Measurements from ENCODE around the gene EEF1AKMT4.
A peak's percentile ranks its signal among the peaks of the same experiment; 100 is the strongest.

Gene EEF1AKMT4

GRCh38 chr3:184275961-184276910 is 26.8 kb downstream of the EEF1AKMT4 start, which contains the start of gene ECE2:
ECE2 (plus strand) TSS chr3:184276022; CDS start chr3:184276154, 132 bp downstream.
- no peak for DNase-seq (ENCODE audit: low read depth)
- no peak for TF ChIP-seq CTCF (IDR thresholded peaks at IDR 0.05; ENCODE audit: low read length, missing control alignments)
- no peak within 1 kb of the TSS for H3K4me3 ChIP-seq (replicated peaks; ENCODE audit: low read depth, low read length)

GRCh38 chr3:184277366-184277765 is 27.9 kb downstream of the EEF1AKMT4 start:
- no peak for DNase-seq (ENCODE audit: low read depth)
- no peak overlapping the region for H3K4me3 ChIP-seq (replicated peaks; ENCODE audit: low read depth, low read length)
- no peak for TF ChIP-seq CTCF (IDR thresholded peaks at IDR 0.05; ENCODE audit: low read length, missing control alignments)

GRCh38 chr3:184282941-184283340 is 33.5 kb downstream of the EEF1AKMT4 start:
- no peak overlapping the region for H3K4me3 ChIP-seq (replicated peaks; ENCODE audit: low read depth, low read length)
- TF ChIP-seq CTCF (IDR thresholded peaks at IDR 0.05; ENCODE audit: low read length, missing control alignments): no peak
- no peak for DNase-seq (ENCODE audit: low read depth)

DNA sequence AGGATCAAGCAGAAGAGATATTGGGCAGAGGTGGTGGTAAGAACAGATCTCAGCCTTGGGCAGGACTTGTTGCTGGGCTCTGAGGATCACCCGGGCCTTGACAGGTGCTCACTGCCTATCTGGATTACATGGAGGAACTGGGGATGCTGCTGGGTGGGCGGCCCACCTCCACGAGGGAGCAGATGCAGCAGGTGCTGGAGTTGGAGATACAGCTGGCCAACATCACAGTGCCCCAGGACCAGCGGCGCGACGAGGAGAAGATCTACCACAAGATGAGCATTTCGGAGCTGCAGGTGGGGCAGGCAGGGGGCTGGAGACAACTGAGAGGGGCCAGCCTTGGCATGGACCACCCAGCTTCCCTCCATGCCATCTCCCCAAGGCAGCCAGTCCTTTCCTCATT is 34.2 kb downstream of the EEF1AKMT4 start:
- DNase-seq (ENCODE audit: low read depth): no peak
- no peak overlapping the region for H3K4me3 ChIP-seq (replicated peaks; ENCODE audit: low read depth, low read length)
- TF ChIP-seq CTCF (IDR thresholded peaks at IDR 0.05; ENCODE audit: low read length, missing control alignments): no peak

DNA sequence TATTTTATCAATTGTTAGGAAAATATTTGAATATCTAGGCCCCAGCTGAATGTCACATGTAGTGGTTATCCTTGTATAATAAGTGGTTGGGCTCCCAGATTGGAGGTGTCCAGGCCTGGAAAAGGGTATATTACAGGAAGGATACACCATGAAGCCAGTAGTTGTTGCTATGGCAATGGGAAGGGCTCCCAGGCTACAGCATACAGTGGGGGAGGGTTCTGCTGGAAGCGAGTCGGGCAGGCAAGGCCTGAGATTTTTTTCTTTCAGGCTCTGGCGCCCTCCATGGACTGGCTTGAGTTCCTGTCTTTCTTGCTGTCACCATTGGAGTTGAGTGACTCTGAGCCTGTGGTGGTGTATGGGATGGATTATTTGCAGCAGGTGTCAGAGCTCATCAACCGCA is 35.2 kb downstream of the EEF1AKMT4 start:
- no peak overlapping the region for H3K4me3 ChIP-seq (replicated peaks; ENCODE audit: low read depth, low read length)
- TF ChIP-seq CTCF (IDR thresholded peaks at IDR 0.05; ENCODE audit: low read length, missing control alignments): peak; percentile 61
- DNase-seq (ENCODE audit: low read depth): peak; percentile 85

- TF ChIP-seq CTCF (IDR thresholded peaks at IDR 0.05; ENCODE audit: low read length, missing control alignments): peak; percentile 69
- H3K4me3 ChIP-seq (replicated peaks; ENCODE audit: low read depth, low read length): no peak overlapping the region
- peak; percentile 63 for DNase-seq (ENCODE audit: low read depth)
Measured at GRCh38 chr3:184289426-184289938, 40.0 kb downstream of the EEF1AKMT4 start.

Data from fibroblast of pulmonary artery (primary cell).